ENCODE data around the gene BUB3. TPM values are rescaled to one million over a fixed set of nuclear protein-coding genes. Genes with fewer than 3 reads are reported as not detected.

The BUB3 gene
- total and polyA plus RNA-seq, 2 of the 13 experiments (the other 11 are each of a cell fraction or from before 2014, with no cell fraction given) = 174 to 188 TPM

DNA sequence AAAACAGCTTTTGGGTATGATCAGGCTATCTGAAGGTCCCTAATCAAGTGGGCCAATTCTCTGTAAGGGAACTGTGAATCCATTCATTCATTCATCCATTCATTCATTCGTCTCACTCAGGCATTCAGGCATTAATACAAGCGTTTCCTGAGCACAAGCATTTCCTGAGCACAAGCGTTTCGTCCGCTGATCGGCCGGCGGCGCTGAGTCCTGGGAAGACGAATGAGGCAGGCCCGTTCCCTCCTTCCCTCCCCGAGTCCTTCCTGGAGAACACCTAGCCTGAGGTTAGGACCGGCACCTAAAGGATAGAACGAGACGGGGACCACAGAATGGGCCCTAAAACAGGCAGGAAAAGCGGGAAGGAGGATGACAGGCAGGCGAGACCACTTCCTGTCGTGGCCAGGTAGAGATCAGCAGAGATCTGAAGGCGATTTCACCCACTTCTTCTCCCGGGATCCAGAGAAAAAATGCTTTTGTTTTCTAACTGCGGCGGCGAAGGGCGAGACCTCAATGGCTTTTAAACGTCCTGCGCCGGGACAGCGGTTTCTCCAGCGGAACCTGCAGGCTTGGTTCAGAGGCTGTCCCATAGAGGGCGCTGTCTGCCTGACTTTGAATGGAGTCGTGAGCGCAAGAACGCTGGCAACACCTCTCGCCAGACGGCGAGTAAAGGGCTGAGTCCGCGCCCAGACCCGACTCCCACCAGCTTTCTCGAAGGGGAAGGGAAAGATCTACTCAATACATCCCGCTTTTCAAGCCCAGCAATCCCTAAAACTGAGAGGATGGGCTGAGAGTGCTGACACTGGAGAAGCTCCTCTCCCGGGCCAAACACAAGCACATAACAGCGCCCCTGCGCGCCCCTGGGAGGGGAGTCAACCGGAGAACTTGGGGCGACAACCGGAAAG, 21.4 kb upstream of the BUB3 start (continued):
- no peak for TF ChIP-seq HNF4A (CRISPR knock-in tag; IDR thresholded peaks at IDR 0.05)
- TF ChIP-seq ZNF24 (IDR thresholded peaks at IDR 0.05) = peak; percentile 66; the same call in 1 of the 2 replicates
- no peak for TF ChIP-seq ZSCAN21 (CRISPR knock-in tag; IDR thresholded peaks at IDR 0.05; ENCODE audit: borderline replicate concordance)
- TF ChIP-seq, protein P1, sequence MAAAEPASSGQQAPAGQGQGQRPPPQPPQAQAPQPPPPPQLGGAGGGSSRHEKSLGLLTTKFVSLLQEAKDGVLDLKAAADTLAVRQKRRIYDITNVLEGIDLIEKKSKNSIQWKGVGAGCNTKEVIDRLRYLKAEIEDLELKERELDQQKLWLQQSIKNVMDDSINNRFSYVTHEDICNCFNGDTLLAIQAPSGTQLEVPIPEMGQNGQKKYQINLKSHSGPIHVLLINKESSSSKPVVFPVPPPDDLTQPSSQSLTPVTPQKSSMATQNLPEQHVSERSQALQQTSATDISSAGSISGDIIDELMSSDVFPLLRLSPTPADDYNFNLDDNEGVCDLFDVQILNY (CRISPR knock-in tag; conservative IDR thresholded peaks at IDR 0.05) = no peak
- TF ChIP-seq ZSCAN30 (CRISPR knock-in tag; IDR thresholded peaks at IDR 0.05) = no peak
- no peak for TF ChIP-seq ZNF20 (CRISPR knock-in tag; IDR thresholded peaks at IDR 0.05)
- TF ChIP-seq, protein P2, sequence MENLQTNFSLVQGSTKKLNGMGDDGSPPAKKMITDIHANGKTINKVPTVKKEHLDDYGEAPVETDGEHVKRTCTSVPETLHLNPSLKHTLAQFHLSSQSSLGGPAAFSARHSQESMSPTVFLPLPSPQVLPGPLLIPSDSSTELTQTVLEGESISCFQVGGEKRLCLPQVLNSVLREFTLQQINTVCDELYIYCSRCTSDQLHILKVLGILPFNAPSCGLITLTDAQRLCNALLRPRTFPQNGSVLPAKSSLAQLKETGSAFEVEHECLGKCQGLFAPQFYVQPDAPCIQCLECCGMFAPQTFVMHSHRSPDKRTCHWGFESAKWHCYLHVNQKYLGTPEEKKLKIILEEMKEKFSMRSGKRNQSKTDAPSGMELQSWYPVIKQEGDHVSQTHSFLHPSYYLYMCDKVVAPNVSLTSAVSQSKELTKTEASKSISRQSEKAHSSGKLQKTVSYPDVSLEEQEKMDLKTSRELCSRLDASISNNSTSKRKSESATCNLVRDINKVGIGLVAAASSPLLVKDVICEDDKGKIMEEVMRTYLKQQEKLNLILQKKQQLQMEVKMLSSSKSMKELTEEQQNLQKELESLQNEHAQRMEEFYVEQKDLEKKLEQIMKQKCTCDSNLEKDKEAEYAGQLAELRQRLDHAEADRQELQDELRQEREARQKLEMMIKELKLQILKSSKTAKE (CRISPR knock-in tag; IDR thresholded peaks at IDR 0.05; ENCODE audit: borderline replicate concordance) = no peak
- no peak for TF ChIP-seq CBX2 (IDR thresholded peaks at IDR 0.05; ENCODE audit: low read depth, low read length)
- TF ChIP-seq CBX2 (CRISPR knock-in tag; IDR thresholded peaks at IDR 0.05; ENCODE audit: low read depth) = peak; percentile 63; the same call in 1 of the 2 replicates
- peak; percentile 80 for TF ChIP-seq ZNF777 (CRISPR knock-in tag; IDR thresholded peaks at IDR 0.05)
- no peak for TF ChIP-seq ZNF441 (CRISPR knock-in tag; IDR thresholded peaks at IDR 0.05; ENCODE audit: borderline replicate concordance)
- TF ChIP-seq, protein P3, sequence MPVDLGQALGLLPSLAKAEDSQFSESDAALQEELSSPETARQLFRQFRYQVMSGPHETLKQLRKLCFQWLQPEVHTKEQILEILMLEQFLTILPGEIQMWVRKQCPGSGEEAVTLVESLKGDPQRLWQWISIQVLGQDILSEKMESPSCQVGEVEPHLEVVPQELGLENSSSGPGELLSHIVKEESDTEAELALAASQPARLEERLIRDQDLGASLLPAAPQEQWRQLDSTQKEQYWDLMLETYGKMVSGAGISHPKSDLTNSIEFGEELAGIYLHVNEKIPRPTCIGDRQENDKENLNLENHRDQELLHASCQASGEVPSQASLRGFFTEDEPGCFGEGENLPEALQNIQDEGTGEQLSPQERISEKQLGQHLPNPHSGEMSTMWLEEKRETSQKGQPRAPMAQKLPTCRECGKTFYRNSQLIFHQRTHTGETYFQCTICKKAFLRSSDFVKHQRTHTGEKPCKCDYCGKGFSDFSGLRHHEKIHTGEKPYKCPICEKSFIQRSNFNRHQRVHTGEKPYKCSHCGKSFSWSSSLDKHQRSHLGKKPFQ (CRISPR knock-in tag; IDR thresholded peaks at IDR 0.05; ENCODE audit: insufficient replicate concordance) = no peak
- TF ChIP-seq ZNF660 (CRISPR knock-in tag; IDR thresholded peaks at IDR 0.05; ENCODE audit: borderline replicate concordance, low read depth) = no peak
- TF ChIP-seq IKZF1 (IDR thresholded peaks at IDR 0.05) = no peak
- TF ChIP-seq, protein P4, sequence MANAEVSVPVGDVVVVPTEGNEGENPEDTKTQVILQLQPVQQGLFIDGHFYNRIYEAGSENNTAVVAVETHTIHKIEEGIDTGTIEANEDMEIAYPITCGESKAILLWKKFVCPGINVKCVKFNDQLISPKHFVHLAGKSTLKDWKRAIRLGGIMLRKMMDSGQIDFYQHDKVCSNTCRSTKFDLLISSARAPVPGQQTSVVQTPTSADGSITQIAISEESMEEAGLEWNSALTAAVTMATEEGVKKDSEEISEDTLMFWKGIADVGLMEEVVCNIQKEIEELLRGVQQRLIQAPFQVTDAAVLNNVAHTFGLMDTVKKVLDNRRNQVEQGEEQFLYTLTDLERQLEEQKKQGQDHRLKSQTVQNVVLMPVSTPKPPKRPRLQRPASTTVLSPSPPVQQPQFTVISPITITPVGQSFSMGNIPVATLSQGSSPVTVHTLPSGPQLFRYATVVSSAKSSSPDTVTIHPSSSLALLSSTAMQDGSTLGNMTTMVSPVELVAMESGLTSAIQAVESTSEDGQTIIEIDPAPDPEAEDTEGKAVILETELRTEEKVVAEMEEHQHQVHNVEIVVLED (CRISPR knock-in tag; IDR thresholded peaks at IDR 0.05; ENCODE audit: borderline replicate concordance) = no peak
- TF ChIP-seq ZNF616 (CRISPR knock-in tag; IDR thresholded peaks at IDR 0.05; ENCODE audit: low read depth) = no peak
- 0 out of 2 replicates have a peak, but pooled peaks have one; percentile 14 for TF ChIP-seq SAP130 (CRISPR knock-in tag; IDR thresholded peaks at IDR 0.05; ENCODE audit: low read depth)
- no peak for TF ChIP-seq JUN (CRISPR knock-in tag; IDR thresholded peaks at IDR 0.05)
- TF ChIP-seq ZNF263 (CRISPR knock-in tag; IDR thresholded peaks at IDR 0.05) = no peak
- no peak for TF ChIP-seq ATF7-NPFF (CRISPR knock-in tag; IDR thresholded peaks at IDR 0.05; ENCODE audit: low read depth)
- TF ChIP-seq ZNF383 (CRISPR knock-in tag; IDR thresholded peaks at IDR 0.05; ENCODE audit: borderline replicate concordance) = no peak
- no peak for TF ChIP-seq NCOA1 (CRISPR knock-in tag; IDR thresholded peaks at IDR 0.05)
- TF ChIP-seq XRCC5 (optimal IDR thresholded peaks at IDR 0.05; ENCODE audit: low read length) = peak; percentile 90
- no peak for TF ChIP-seq BHLHE40 (IDR thresholded peaks at IDR 0.05; ENCODE audit: low read length)
- peak; percentile 18; the same call in 1 of the 2 replicates for TF ChIP-seq ZNF788 (CRISPR knock-in tag; IDR thresholded peaks at IDR 0.05; ENCODE audit: borderline replicate concordance)

Data from HepG2 (cell line).